Spleen (tissue), 7 donors: ENCODE results near the gene XRRA1.

Experiments
- CTCF ChIP-seq, 11 experiments: fragments of 200-600 bp in 7 of 11; fragments of 450-650 bp in 4 of 11; sonication (generic) in 4 of 11; IDR thresholded peaks in 8 of 11; conservative IDR thresholded peaks in 3 of 11; 1 replicate in 7 of 11; 2 replicates in 4 of 11; pipeline versions ENCODE4 v1.4.0 to v1.8.0; 2016 to 2021; ENCODE audit warnings: antibody characterized with exemption in 11 of 11, inconsistent platforms in 4 of 11, mild to moderate bottlenecking in 1 of 11
- POLR2AphosphoS5 ChIP-seq, 3 donors: sonication (generic); formaldehyde crosslinking; IDR thresholded peaks; one replicate each; pipeline ENCODE4 v1.5.1; 2017; ENCODE audit warnings: antibody characterized with exemption in 3 of 3
- donor health status: DM: no; HTN: no; CAD: no; lungs with moderate emphysema.
- donor health status: DM: no; HTN: no; CAD: no.
- donor health status: DM: no; HTN: no; CAD: no.

- TF ChIP-seq POLR2AphosphoS5 (IDR thresholded peaks at IDR 0.05) (no peak), CTCF (IDR thresholded peaks at IDR 0.05 in 8 of 11, conservative IDR thresholded peaks at IDR 0.05 in 3 of 11) (no peak)
Observed at GRCh38 chr11:74925281-74925680, 23.6 kb downstream of the XRRA1 start.
